NB4 (cell line): ENCODE measurements around the gene SCNN1A.

ENCODE experiments used
- DNase-seq: peaks from one replicate; pipeline ENCODE4 v3.0.0; 2010; ENCODE audit warnings: low read depth
- H3K4me3 ChIP-seq: one replicate; pipeline ENCODE4 v1.5.1; 2011; ENCODE audit warnings: mild to moderate bottlenecking, low read depth, low read length, moderate library complexity
- CTCF ChIP-seq: IDR thresholded peaks from one replicate; pipeline ENCODE4 v1.5.1; 2012; ENCODE audit warnings: low read depth, low read length
- MAX ChIP-seq: IDR thresholded peaks from 2 replicates; pipeline ENCODE4 v1.6.1; 2011; ENCODE audit warnings: low read depth, low read length
- MYC ChIP-seq: IDR thresholded peaks from 2 replicates; pipeline ENCODE4 v1.6.1; 2011; ENCODE audit warnings: low read depth, low read length
- POLR2A ChIP-seq: IDR thresholded peaks from 2 replicates; pipeline ENCODE4 v1.6.1; 2011; ENCODE audit warnings: mild to moderate bottlenecking; ENCODE audit not compliant: insufficient read length; ENCODE audit errors: extremely low read depth

Gene SCNN1A

GRCh38 chr12:6377667-6377994 is 2.3 kb upstream of the SCNN1A start:
- H3K4me3 ChIP-seq = no peak overlapping the region
- TF ChIP-seq CTCF (no peak), MYC (no peak), POLR2A (no peak), MAX (no peak)
- DNase-seq = no peak

- H3K4me3 ChIP-seq = no peak overlapping the region
- no peak for DNase-seq
- no peak for TF ChIP-seq MYC
- no peak for TF ChIP-seq POLR2A
- no peak for TF ChIP-seq CTCF
- no peak for TF ChIP-seq MAX
These were observed 1.7 kb upstream of the SCNN1A start for GRCh38 chr12:6376870-6377666.

GRCh38 chr12:6376079-6376869 is 911 bp upstream of the SCNN1A start:
- peak; percentile 77 for DNase-seq
- TF ChIP-seq MAX (no peak), CTCF (peak; percentile 31), MYC (no peak)
- H3K4me3 ChIP-seq = no peak overlapping the region

GRCh38 chr12:6374786-6375160 is 590 bp downstream of the SCNN1A start:
- TF ChIP-seq CTCF (no peak), MYC (no peak), POLR2A (no peak), MAX (no peak)
- DNase-seq = no peak
- H3K4me3 ChIP-seq = no peak overlapping the region

GRCh38 chr12:6374028-6374785 is 1.2 kb downstream of the SCNN1A start:
- no peak overlapping the region for H3K4me3 ChIP-seq
- DNase-seq = no peak
- no peak for TF ChIP-seq CTCF
- no peak for TF ChIP-seq MAX
- TF ChIP-seq MYC = no peak
